NAMALWA (cell line): ENCODE data around the gene AP5Z1.

ENCODE experiments used
- DNase-seq: peaks from one replicate; pipeline ENCODE4 v3.0.0-alpha.2; 2015; ENCODE audit warnings: low spot score

The AP5Z1 gene

DNA sequence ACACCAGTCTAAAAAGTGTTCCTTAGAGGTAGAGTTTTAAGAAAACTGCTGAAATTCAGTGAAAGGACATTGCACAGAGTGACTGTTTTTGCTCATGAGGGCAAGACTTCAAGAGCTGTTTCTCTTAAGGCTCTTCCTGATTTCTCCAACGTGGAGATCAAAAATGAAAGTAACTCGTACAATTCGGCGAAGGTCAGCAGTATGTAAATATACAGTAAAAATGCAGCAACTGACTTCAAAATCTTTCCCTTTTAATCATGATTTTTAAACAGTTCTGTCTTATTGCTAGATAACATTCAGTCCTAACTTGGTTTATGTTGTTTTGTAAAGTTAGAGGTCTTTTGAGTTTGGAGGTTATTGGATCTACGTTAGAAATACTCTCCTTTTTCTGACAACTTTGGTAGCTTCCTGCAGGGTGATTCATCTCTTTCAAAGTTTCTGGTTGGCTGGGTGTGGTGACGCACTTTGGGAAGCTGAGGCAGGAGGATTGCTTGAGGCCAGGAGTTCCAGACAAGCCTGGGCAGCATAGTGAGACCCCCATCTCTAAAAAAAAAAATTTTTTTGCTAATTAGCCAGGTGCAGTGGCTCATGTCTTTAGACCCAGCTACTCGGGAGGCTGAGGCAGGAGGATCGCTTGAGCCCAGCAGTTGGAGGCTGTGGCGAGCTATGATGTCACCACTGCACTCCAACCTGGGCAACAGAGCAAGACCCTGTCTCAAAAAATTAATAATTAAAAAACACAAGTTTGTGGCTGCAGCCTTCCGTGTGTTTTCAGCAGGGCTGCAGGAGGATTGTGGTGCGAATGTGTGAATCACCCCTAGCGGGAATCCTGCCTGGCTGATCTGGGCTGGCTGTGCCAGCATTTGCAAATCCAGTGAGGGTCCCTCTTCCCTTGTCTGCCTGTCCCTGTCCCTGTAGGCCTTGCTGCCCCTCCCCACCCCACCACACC lies 29.2 kb upstream of the AP5Z1 start:
- peak; percentile 52 for DNase-seq

DNA sequence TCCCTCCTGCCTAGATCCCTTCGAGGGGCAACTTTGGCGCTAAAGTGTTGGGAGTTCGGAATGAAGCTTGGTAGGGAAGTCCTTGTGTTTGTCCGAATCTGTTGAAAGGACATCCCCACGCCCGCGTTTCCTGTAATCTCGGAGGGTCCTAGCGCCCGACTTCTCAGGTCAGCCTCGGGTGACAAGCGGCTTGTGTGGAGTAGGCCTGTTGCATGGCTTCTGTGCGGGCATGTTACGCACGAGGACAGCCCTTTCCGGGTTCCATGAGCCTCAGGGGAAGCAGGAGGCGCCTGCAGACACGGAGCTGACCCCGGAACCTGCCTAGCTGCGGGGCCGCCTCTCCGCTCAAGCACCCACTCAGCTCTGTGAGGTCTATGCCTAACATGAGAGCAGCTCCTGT lies 28.4 kb upstream of the AP5Z1 start:
- DNase-seq: no peak

DNA sequence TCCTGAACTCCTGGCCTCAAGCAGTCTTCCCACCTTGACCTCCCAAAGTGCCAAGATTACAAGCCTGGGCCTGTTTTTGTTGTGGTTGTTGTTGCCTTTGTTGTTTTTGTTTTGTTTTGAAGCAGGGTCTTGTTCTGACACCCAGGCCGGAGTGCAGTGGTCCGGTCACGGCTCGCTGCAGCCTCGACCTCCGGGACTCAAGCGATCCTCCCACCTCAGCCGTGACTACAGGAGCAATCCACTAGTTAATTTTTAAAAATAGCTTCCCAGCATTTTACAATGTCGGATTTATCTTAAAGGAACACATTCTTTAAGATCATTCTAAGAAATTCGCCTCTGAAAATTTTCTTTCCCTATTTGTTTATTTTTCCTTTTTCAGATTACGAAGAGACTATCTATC lies 27.7 kb upstream of the AP5Z1 start:
- no peak for DNase-seq

DNA sequence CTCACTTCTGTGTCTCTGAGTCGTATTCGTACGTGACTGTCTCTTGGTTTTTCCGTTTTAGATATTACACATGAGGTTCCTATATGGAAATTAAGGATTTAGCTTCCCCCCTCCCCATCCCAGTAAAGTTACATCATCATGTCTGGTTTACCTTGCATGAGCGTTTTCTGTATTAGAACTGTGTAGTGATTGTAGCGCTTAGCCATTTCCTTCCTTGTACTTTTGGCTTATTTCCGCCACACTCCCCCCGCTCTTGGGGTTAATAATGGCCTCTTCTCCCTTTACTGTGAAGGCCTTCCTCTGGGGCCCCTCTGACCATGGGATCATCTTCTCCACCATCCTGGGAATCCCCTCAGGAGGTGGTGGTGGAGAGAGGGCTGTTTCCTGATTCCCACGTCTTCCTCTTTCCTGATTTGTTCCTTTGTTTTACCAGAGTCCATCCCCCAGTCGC lies 27.2 kb upstream of the AP5Z1 start:
- no peak for DNase-seq

DNA sequence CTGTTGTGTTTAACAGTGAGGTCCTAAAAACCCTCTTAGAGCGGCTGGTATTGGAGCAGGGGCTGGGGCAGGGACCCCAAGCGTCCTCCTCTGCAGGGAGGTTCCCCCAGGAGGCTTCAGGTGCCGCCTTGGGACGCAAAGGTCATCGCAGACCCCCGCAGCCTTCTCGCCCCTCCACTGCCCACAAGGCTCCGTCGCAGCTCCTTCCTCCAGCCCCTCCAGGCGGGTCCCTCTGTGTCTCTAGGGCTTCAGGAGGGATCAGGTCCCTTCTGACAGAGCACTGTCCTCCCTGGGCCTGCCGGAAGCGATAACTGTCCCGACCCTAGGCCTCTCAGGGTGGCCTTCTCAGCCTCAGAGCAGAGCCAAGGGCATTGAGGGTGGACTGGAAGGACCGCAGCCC lies 26.1 kb upstream of the AP5Z1 start:
- no peak for DNase-seq

DNA sequence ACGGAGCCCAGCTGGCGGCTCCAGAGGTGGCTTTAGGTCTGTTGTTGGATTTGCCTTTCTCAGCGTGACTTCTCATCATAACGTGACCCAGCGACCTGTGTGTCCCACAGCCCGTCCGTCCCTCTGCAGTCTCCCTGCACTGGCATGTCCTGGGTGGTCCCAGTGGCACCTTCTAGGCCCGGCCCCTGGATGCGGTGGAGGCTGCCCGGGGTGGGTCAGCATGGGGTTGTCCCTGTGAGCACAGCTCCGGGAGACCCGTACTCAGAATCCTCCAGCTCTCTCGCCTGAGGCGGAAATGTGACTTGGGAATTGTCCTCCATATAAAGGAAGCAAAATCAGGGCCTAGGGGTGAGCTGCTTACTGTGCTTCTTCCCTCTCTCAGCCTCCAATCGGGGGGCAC lies 25.6 kb upstream of the AP5Z1 start:
- DNase-seq: no peak

DNA sequence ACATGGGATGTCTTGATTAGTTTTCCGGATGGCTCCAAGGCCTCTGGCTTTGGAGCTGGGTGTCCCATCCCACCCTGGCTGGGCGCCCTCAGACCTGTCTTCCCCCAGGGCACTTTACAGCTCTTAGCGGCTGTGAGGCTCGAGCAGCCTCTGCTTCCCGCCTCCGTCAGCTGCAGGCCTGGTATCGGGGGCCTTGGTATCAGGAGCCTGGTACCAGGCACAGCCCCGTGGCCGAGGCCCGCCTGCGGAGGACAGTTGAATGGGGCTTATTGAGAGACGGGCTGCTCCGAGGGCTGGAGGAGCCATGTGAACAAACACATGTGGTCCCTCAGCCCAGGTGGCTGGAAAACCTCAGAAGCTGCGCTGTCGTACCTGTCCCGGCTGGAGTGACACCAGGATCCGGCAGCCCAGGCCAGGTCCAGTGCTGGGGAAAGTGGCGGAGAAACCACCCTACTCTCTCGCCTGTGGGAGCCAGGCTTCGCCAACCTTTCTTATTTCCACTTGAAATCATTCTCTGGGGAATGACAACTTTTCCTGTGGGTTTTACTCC lies 23.9 kb upstream of the AP5Z1 start:
- DNase-seq: no peak

DNA sequence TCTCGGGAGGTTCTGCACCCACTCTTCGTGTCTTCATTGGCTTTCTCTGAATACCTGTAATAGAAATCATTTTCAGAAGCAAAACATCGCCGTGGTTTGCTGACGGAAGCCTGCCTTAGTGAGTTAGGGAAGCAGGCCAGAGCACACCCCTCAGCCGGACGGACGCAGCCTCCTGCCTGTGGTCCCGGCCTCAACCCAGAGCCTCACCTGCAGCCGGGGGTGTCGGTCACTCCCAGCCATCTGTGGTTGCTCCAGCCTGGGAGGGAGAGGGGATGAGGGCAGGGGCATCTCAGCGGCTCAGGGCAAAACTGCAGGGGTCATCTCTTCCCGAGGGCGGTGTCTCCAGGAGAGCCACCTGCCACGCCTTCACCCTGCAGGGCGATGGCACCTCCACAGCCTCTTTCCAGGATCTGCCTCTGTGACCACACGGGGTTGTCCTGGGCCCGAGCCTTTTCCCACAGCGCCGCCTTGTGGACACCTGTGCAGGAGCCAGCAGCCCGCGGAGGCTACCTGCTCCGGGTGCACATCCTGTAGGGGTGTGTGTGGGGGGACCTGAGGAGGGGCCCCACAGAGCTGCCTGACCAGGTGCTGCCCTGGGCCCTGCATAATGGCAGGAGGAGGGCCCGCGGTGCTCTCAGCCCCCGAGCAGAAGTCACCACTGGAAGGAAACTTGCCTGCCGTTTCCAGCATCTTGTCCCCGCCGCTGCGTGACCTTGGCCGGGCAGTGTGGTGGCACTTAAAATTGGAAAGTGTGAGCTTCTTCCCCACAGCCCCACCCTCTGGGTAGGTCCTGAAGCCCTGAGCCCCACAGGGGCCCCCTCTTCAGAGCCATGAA lies 21.6 kb upstream of the AP5Z1 start:
- DNase-seq: peak; percentile 71

DNA sequence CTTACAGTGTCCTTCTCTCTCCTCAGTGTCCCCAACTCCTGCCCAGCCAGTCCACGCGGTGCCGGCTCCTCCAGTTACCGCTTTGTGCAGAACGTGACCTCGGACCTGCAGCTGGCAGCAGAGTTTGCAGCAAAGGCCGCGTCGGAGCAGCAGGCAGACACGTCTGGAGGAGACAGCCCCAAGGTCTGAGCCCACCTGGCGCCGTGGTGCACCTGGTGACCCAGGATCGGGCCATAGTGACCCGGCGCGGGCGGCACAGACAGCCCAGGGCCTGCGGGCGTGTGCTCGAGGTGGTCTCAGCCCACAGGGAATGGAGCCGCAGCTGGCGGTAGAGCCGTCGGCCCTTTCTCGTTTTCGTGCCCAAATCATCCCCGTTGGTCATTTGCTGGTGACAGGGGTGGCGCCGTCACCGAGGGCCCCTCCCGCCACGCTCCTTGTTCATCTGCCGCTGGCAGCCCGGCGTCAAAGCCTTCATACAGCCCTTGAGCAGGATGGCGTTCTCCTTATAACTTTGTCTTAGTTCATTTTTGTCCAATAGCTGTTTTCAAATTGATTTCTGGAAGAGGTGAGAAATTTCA lies 20.9 kb upstream of the AP5Z1 start:
- no peak for DNase-seq

DNA sequence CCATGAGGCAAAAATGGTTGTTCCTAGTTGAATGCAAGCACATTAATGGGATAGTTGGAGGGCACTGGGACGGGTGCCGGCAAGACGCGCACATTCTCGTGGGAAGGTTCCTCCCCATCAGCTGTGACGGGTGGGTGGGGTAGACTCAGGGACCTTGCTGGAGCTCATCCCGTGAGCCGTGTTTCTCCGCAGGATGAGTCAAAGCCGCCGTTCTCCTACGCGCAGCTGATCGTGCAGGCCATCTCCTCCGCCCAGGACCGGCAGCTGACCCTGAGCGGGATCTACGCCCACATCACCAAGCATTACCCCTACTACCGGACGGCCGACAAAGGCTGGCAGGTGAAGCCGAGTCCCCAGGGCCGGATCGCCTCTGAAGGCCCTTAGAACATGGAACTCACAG lies 20.4 kb upstream of the AP5Z1 start:
- DNase-seq: no peak

DNA sequence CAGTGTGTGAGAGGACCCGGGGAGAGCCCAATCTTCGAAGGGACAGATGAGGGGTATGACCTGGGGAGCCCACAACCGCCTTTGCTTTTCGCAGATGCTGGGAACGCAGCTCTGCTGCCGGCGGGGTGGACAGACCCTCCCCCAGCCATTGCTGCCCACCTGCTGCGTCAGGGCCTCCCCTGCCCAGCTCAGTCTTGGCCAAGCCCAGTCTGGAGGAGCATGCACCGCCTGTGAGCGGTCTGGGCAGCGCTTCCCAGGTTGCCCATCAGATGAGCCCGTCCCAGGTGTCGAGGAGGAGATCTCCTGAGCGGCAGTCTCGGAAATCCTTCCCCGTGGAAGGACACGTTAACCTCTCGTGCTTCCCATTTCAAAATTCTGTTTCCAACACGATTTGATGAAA lies 17.3 kb upstream of the AP5Z1 start:
- no peak for DNase-seq

DNA sequence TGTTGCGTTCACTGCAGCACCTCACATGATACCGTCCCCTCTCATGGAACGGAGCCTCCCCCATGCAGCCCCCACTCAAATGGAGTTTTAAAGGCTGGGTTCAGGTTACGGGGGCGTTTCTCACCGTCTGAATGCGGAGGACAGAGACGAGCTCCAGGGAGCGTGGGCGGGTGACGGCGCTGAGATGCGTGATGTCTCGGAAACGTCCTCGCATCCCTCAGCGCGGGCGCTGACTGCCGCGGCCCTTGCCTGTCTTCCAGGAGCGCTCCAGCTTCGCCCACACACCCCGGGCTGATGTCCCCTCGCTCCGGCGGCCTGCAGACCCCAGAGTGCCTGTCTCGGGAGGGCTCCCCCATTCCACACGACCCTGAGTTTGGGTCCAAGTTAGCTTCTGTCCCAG lies 16.6 kb upstream of the AP5Z1 start:
- DNase-seq: no peak

DNA sequence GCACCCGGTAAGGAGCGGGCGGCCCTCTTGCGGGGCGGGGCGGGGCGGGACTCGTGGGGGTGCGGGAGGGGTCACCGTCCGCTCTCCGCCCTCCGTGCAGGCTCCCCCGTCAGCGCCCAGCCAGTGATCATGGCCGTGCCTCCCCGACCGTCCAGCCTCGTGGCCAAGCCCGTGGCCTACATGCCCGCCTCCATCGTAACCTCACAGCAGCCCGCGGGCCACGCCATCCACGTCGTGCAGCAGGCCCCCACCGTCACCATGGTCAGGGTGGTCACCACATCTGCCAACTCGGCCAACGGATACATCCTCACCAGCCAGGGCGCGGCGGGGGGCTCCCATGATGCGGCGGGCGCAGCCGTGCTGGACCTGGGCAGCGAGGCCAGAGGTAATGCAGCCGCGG lies 16.2 kb upstream of the AP5Z1 start:
- DNase-seq: no peak

DNA sequence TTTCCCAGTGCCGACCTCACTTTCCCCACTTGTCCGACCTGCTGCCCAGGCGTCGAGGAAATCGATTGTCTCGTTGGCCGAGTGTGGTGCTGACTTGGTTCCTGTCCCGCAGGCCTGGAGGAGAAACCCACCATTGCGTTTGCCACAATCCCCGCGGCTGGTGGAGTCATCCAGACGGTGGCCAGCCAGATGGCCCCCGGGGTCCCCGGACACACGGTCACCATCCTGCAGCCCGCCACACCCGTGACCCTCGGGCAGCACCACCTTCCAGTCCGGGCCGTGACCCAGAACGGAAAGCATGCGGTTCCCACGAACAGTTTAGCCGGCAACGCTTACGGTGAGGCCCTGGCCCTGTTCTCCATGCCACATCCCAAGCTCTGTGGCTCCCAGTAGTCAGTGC lies 14.5 kb upstream of the AP5Z1 start:
- no peak for DNase-seq

DNA sequence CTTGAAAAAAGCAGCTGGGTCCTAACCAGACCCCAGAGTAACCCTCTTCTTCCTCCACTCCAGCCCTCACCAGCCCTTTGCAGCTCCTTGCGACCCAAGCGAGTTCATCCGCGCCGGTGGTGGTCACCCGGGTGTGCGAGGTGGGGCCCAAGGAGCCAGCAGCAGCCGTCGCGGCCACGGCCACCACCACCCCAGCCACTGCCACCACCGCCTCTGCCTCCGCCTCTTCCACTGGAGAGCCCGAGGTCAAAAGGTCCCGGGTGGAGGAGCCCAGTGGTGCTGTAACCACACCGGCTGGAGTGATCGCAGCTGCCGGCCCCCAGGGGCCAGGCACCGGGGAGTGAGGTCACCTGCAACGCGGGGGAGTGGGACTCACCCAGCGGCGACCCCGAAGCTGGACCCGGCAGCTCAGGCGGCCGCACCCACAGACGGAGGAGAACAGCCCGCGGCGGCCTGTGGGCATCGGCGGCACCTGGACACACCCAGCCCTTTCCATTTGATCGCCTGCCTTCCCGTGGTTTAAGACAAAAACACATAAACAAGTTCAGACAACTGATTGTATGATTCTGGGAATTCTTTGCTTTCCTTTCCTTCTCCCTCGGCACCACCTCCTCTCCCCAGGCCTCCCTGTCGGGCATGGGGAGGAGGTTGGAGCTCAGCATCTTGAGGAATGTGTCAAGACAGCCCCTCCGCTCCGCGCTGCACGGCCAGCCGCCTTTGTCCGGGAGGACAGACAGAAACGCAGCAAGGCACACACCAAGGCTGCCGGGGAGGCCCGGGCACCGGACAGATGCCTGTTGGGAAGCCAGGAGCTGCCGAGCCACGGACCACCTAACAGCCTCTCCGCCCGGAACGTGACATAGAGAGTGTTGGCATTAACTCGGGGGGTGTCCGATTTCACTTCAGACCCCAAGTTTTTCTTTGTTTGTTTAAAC lies 13.0 kb upstream of the AP5Z1 start:
- no peak for DNase-seq

DNA sequence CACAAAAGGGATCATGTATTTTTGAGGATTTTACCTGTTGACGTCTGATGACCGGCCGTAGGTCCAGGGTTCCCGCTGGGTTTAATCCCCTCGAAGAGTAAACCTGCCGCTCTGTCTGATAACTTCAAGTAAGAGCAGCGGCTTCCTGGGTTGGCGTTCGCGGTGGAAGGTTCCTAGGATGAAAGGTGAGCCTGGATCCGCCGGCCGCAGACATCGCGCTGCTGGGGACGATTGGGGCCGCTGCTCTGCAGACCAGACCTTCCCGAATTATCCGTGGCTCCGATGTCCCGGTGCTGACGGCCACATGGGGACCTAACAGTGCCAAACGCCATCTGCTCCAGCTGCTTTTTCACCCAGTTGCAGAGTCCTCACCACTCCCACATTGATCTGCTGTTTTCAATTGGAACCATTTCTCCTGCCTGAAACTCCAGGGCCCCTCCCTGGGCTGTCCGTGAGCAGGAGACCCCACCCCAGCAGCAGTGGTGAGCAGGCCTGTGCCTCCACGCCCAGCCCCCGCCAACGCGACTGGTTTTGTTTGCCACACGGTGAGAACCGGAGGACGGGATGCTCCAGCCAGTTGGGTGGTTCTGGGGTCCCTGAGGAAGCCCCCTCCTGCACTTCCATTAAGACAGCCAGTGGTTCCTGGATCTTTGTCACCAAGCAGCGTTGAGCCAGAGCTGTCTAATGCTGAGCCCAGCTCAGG lies 12.2 kb upstream of the AP5Z1 start:
- no peak for DNase-seq

DNA sequence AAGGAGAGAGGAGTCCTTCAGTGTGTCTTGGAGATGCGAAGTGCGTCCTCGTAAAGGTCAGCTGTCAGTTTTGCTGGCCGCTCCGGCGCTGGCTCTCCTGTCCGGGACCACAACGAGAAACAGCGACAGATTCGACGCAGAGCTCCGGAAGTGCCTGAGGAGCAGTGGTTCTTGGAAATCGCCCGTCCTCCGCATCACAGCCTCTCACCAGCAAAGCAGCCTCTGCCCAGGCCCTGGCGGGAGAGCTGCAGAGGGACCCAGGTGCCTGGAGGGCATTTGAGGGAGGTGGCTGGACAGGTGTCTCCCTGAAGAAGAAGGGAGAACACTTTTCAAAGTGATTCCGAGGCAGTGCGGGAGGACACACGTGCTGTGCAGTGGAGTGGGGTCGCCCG lies 11.6 kb upstream of the AP5Z1 start:
- no peak for DNase-seq

DNA sequence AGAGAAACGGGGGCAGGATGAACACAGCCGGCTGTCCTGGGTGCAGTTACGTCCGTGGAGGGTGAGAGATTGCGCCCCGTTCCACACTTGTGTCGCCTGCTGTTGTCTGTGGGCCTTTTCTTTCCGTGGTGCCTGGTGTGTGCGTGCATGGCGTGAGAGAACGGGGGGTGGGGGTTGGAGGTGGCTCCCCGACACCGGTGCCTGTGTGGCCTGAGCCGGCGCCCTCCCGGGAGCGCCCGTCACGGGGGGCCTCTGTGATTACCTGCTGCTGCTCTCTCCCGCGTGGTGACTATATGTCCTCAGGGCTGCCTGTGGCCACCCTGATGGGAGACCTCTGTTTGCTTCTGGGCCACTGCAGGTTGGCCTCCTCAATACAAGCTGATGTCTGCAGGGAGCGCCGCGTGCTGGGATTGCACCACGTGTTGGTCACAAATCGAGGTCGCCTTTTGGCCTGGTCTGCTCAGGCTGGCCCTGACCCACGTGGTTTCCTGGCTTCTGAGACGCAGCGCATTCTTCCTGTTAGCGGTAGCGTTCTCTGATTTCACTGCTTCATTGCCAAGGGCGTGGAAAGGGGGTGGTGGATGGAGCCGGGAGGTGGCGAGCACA lies 10.9 kb upstream of the AP5Z1 start:
- no peak for DNase-seq

DNA sequence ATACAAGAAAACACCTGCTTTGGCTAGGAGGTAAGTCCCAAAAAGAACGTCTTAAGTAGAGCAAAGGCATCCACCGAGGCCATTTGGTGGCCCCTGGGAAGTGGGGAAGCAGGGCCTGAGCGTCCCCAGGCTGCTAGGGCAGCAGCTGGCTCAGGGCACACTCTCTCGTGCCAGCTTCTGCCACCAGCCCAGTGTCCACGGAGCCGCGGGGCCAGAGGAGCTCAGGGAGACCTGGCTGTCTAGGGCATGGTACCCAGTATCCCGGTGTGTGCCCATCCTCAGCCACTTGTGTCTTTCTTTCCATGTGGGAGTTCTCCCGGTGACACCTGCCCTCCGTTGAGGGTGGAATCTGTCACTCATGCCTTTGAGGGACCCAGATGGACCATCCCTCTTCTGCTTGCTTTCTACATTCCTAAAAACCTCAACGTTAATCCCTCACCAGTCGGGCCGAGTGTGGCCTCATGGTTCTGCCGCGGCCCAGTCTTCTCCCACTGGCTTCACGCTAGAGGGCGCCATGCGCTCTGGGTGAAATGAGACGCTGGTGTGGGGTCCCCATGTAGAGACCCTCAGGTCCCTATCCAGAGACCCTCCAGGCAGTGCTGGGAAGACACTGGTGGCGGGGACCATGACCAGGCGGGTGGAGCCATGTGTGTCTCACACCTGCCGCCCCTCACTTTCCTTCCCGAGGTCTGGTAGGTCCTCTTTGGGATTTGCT lies 9.5 kb upstream of the AP5Z1 start:
- no peak for DNase-seq
